Activated T-helper 2 cell treated with anti-CD3 and anti-CD28 coated beads, Interferon-gamma antibody, Interleukin-2, Interleukin-4, amounts not matched to agents 10 μg/mL and 5 μg/mL and 100 μg/mL, durations not matched to agents 14 hours and 24 hours and 36 hours (primary cell): ENCODE measurements around the gene TULP3. TPM values are rescaled to one million over a fixed set of nuclear protein-coding genes. Genes with fewer than 3 reads are reported as not detected.
A peak's percentile ranks its signal among the peaks of the same experiment; 100 is the strongest.

Source experiments
- DNase-seq: peaks from one replicate; pipeline ENCODE4 v3.0.0; 2021; ENCODE audit warnings: low spot score
- H3K27ac Mint-ChIP-seq: one replicate; pipeline ENCODE4 v1.8.0; 2021; ENCODE audit warnings: mixed read lengths
- H3K27me3 Mint-ChIP-seq: one replicate; pipeline ENCODE4 v1.8.0; 2021; ENCODE audit warnings: low read depth, mixed read lengths
- H3K36me3 Mint-ChIP-seq: one replicate; pipeline ENCODE4 v1.8.0; 2021; ENCODE audit warnings: low read depth, mixed read lengths
- H3K4me1 Mint-ChIP-seq: one replicate; pipeline ENCODE4 v1.8.0; 2021; ENCODE audit warnings: low read depth, mixed read lengths
- H3K4me3 Mint-ChIP-seq: one replicate; pipeline ENCODE4 v1.8.0; 2021; ENCODE audit warnings: low read depth, mild to moderate bottlenecking, moderate library complexity, mixed read lengths
- H3K9me3 Mint-ChIP-seq: one replicate; pipeline ENCODE4 v1.8.0; 2021; ENCODE audit warnings: mixed read lengths
- intact Hi-C: fragments of 100-400 bp; cut with micrococcal nuclease; formaldehyde crosslinking; loops from one replicate; pipeline ENCODE4 v1.15.1; 2023
- total RNA-seq: library from RNA; stranded (reverse); gene quantifications from 2 replicates; pipeline ENCODE4 v1.2.3, GENCODE V29; 2022

TULP3 gene
- 6.0 and 6.4 TPM in 2 replicates for total RNA-seq

GRCh38 chr12:2890388-2891239 is at the start of gene TULP3:
TULP3 (plus strand) TSS chr12:2890891; CDS start chr12:2890948, 57 bp downstream.
- peak within 1 kb of the TSS; percentile 93 for H3K27ac Mint-ChIP-seq
- intact Hi-C loops, result loop anchor here (1.0 kb wide), 2 partner anchors 13 to 95 kb away; partner anchors contain the start of genes FOXM1 and RHNO1
- H3K27me3 Mint-ChIP-seq, result no peaks in the 10 kb centered on the region
- H3K4me1 Mint-ChIP-seq, result peaks cover 25% of the 10 kb centered on the region
- peaks cover 26% of the 10 kb centered on the region for H3K36me3 Mint-ChIP-seq
- peak within 1 kb of the TSS; percentile 93 for H3K4me3 Mint-ChIP-seq
- no peaks in the 10 kb centered on the region for H3K9me3 Mint-ChIP-seq
- DNase-seq, result peak; percentile 96

- Mint-ChIP-seq H3K27me3 (no peaks in the 10 kb centered on the region), H3K9me3 (no peaks in the 10 kb centered on the region)
- intact Hi-C loops, result no loop called here
Observed at GRCh38 chr12:2841056-2841650, 49.5 kb upstream of the TULP3 start.

GRCh38 chr12:2842948-2843347 is 47.7 kb upstream of the TULP3 start:
- no peaks in the 10 kb centered on the region for H3K27me3 Mint-ChIP-seq
- peaks cover 2% of the 10 kb centered on the region for H3K4me1 Mint-ChIP-seq
- no peaks in the 10 kb centered on the region for H3K9me3 Mint-ChIP-seq
- peaks cover 11% of the 10 kb centered on the region for H3K36me3 Mint-ChIP-seq
- DNase-seq, result no peak
- H3K27ac Mint-ChIP-seq, result no peak overlapping the region
- no peak overlapping the region for H3K4me3 Mint-ChIP-seq
- intact Hi-C loops, result no loop called here

More at GRCh38 chr12:2841056-2841650, 49.5 kb upstream of the TULP3 start:
- Mint-ChIP-seq H3K36me3 (peaks cover 14% of the 10 kb centered on the region), H3K4me3 (no peak overlapping the region), H3K4me1 (peaks cover 2% of the 10 kb centered on the region), H3K27ac (no peak overlapping the region)
- no peak for DNase-seq

DNA sequence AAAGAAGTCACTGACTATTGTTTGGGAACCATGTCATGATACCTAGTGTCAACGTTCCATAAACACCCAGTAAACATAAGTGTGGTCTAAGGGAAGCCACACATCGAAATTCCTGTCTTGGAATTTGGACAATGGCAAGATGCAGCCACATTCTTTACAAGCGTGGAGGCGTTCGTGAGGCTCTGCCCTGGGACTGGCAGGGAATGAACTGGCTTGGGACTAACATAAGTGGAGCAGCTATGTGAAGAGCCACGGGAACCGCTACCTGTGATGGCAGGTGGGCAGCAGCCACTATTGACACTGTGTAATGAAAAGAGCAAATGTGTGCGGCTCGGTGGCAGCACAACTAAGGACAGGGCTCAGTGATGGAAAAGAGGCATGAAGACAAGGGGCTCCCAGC is 45.9 kb upstream of the TULP3 start:
- DNase-seq, result no peak
- Mint-ChIP-seq H3K36me3 (peaks cover 4% of the 10 kb centered on the region), H3K4me3 (no peak overlapping the region), H3K27me3 (no peaks in the 10 kb centered on the region), H3K27ac (no peak overlapping the region), H3K9me3 (no peaks in the 10 kb centered on the region), H3K4me1 (no peaks in the 10 kb centered on the region)
- intact Hi-C loops, result no loop called here

GRCh38 chr12:2845280-2845679 is 45.4 kb upstream of the TULP3 start:
- Mint-ChIP-seq H3K9me3 (no peaks in the 10 kb centered on the region), H3K4me1 (no peaks in the 10 kb centered on the region), H3K27ac (no peak overlapping the region), H3K4me3 (no peak overlapping the region), H3K36me3 (peaks cover 3% of the 10 kb centered on the region), H3K27me3 (no peaks in the 10 kb centered on the region)
- no peak for DNase-seq
- intact Hi-C loops, result no loop called here

DNA sequence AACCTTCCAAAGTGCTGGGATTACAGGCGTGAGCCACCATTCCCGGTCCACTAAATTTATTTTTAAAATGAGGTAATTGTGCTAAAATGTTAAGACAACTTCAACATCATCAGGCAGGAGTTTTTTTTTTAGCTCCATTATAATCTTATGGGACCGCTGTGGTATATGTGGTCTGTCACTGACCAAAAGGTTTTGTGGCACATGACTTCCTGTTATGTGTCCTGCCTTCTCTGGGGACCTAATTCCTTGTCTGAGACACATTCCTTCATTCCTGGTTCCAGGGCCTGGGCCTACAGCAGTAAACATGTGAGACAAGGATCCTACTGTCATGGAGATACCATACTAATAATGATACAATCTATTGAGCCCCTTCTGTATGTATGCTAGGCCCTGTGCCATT is 38.8 kb upstream of the TULP3 start:
- no peaks in the 10 kb centered on the region for H3K9me3 Mint-ChIP-seq
- intact Hi-C loops, result no loop called here

GRCh38 chr12:2853626-2854025 is 37.1 kb upstream of the TULP3 start:
- DNase-seq, result no peak
- Mint-ChIP-seq H3K4me3 (no peak overlapping the region), H3K27ac (no peak overlapping the region), H3K27me3 (no peaks in the 10 kb centered on the region), H3K4me1 (peaks cover 1% of the 10 kb centered on the region), H3K9me3 (no peaks in the 10 kb centered on the region), H3K36me3 (peaks cover 10% of the 10 kb centered on the region)
- intact Hi-C loops, result loop anchor here (1.0 kb wide), 1 partner anchor 91 kb away; no protein-coding TSS in a partner anchor

More for the DNA sequence above, 38.8 kb upstream of the TULP3 start:
- no peak for DNase-seq
- H3K27me3 Mint-ChIP-seq, result no peaks in the 10 kb centered on the region
- peaks cover 1% of the 10 kb centered on the region for H3K4me1 Mint-ChIP-seq
- H3K27ac Mint-ChIP-seq, result no peak overlapping the region
- peaks cover 3% of the 10 kb centered on the region for H3K36me3 Mint-ChIP-seq
- H3K4me3 Mint-ChIP-seq, result no peak overlapping the region

GRCh38 chr12:2854669-2855453 is 35.8 kb upstream of the TULP3 start:
- intact Hi-C loops, result no loop called here
- Mint-ChIP-seq H3K4me1 (peaks cover 1% of the 10 kb centered on the region), H3K9me3 (no peaks in the 10 kb centered on the region), H3K27me3 (no peaks in the 10 kb centered on the region), H3K4me3 (no peak overlapping the region), H3K36me3 (peaks cover 19% of the 10 kb centered on the region), H3K27ac (no peak overlapping the region)
- no peak for DNase-seq

GRCh38 chr12:2855546-2855945 is 35.1 kb upstream of the TULP3 start:
- Mint-ChIP-seq H3K36me3 (peaks cover 25% of the 10 kb centered on the region), H3K27ac (no peak overlapping the region), H3K9me3 (no peaks in the 10 kb centered on the region), H3K4me1 (peaks cover 1% of the 10 kb centered on the region), H3K4me3 (no peak overlapping the region), H3K27me3 (no peaks in the 10 kb centered on the region)
- intact Hi-C loops, result no loop called here
- DNase-seq, result no peak

DNA sequence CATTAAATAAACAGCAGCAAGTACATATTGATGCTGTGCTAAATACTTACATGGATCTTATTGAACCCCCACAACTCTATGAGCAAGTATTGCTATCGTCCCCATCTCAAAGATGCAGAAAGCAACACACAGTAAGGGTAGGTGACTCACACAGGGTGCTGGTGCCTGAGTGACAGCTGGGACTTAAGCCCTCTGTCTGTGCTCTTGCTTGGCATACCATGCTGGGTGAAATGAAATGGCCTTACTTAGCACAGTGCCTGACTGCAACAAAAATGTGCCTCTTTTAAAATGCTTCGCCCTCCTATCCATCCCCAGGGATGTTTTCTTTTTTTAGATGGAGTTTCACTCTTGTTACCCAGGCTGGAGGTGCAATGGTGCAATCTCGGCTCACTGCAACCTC is 34.6 kb upstream of the TULP3 start:
- peaks cover 27% of the 10 kb centered on the region for H3K36me3 Mint-ChIP-seq
- DNase-seq, result no peak
- H3K4me3 Mint-ChIP-seq, result no peak overlapping the region
- no peaks in the 10 kb centered on the region for H3K27me3 Mint-ChIP-seq
- H3K27ac Mint-ChIP-seq, result no peak overlapping the region
- H3K9me3 Mint-ChIP-seq, result no peaks in the 10 kb centered on the region
- H3K4me1 Mint-ChIP-seq, result peaks cover 1% of the 10 kb centered on the region
- intact Hi-C loops, result no loop called here

DNA sequence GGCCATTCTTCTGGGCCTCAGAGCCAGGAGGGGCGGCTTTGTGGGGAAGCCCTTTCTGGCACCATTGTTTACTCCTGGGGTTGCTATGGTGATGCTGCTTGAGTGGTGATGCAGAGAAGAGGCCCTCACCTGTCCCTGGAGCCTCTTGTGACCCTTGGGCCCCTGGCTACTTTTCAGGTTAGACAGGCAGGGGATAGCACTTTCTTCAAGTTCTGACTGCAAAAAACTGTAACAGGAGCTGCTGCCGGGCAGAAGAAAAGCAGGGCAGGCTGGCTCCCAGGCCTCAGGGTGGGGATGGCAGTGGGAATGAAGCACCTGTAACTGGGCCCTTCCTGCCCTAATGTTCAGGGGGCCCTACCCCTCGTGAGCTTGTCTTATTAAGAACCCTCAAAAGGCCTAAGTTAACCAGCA is 33.7 kb upstream of the TULP3 start, which contains the start of gene TEX52:
Gene TEX52, minus strand, starts transcription at position 19 of the 411 bp plus-strand sequence. Its CDS starts 13 bp downstream, at position 6.
- H3K4me3 Mint-ChIP-seq, result no peak within 1 kb of the TSS
- intact Hi-C loops, result no loop called here
- H3K27me3 Mint-ChIP-seq, result no peaks in the 10 kb centered on the region
- H3K36me3 Mint-ChIP-seq, result peaks cover 35% of the 10 kb centered on the region
- no peak for DNase-seq
- peaks cover 1% of the 10 kb centered on the region for H3K4me1 Mint-ChIP-seq
- H3K9me3 Mint-ChIP-seq, result no peaks in the 10 kb centered on the region
- H3K27ac Mint-ChIP-seq, result peak within 1 kb of the TSS; percentile 33

DNA sequence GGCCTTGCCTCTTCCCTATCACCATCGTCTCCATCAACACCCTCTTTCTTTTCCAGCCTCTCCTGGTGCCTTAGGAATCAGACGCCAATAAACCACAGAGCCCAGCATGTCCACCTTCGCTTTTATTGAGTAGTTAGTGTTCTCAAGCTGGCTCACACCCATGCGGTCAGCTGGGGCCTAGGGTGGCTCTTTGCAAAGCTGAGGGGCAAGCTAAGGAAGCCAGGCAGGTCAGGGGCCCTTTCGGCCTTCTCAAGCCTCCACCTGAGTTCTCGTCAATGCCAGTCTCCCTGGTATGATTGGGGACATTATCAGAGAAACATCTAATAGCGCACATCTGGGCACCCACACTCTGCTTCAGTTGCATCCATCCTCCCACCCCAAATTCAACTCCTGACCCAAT is 33.1 kb upstream of the TULP3 start:
- intact Hi-C loops, result no loop called here
- Mint-ChIP-seq H3K27ac (no peak overlapping the region), H3K9me3 (no peaks in the 10 kb centered on the region), H3K4me1 (peaks cover 1% of the 10 kb centered on the region), H3K27me3 (no peaks in the 10 kb centered on the region), H3K36me3 (peaks cover 38% of the 10 kb centered on the region), H3K4me3 (no peak overlapping the region)
- DNase-seq, result no peak
